GM10266 (cell line): ENCODE data around the gene ZG16.
"Not testable (repeated sequence)": the region's sequence is repeated elsewhere in the genome, so short reads cannot be mapped to it uniquely, and the experiment has no call there.

ENCODE experiments used
- DNase-seq: peaks from one replicate; pipeline ENCODE4 v3.0.0; 2012; ENCODE audit errors: extremely low spot score
- CTCF ChIP-seq: IDR thresholded peaks from 2 replicates; pipeline ENCODE4 v1.5.1; 2012; ENCODE audit warnings: mild to moderate bottlenecking, low read depth; ENCODE audit not compliant: control insufficient read depth, insufficient read depth; ENCODE audit errors: missing control alignments

The ZG16 gene

GRCh38 chr16:29757950-29758466 lies 20.0 kb upstream of the ZG16 start:
- no peak for DNase-seq

GRCh38 chr16:29760567-29761279 lies 17.3 kb upstream of the ZG16 start:
- no peak for TF ChIP-seq CTCF
- no peak for DNase-seq

More at GRCh38 chr16:29757950-29758466, 20.0 kb upstream of the ZG16 start:
- no peak for TF ChIP-seq CTCF

- DNase-seq: not testable (repeated sequence)
Measured at GRCh38 chr16:29761280-29761651, 16.8 kb upstream of the ZG16 start.

- DNase-seq: no peak
- no peak for TF ChIP-seq CTCF
Measured at GRCh38 chr16:29761882-29762281, 16.2 kb upstream of the ZG16 start.

GRCh38 chr16:29763326-29763725 lies 14.7 kb upstream of the ZG16 start:
- no peak for DNase-seq
- TF ChIP-seq CTCF: no peak

- DNase-seq: no peak
- TF ChIP-seq CTCF: no peak
Measured at GRCh38 chr16:29765167-29766032, 12.7 kb upstream of the ZG16 start.

GRCh38 chr16:29766571-29766970 lies 11.5 kb upstream of the ZG16 start:
- no peak for DNase-seq
- no peak for TF ChIP-seq CTCF
